Adrenal gland (tissue), 12 donors: ENCODE results near the gene MAP1LC3A. TPM values are rescaled to one million over a fixed set of nuclear protein-coding genes. Genes with fewer than 3 reads are reported as not detected.

Source experiments
- DNase-seq, 7 donors: peaks; one replicate each; pipeline ENCODE4 v3.0.0-alpha.2; 2019 to 2020
- H3K27ac ChIP-seq, 5 donors: fragments of 200-600 bp; sonication (generic) in 4 of 5; 1 replicate in 3 of 5; 2 replicates in 2 of 5; pipeline versions ENCODE4 v1.5.1 to v1.8.0; 2016 to 2020; ENCODE audit warnings: mild to moderate bottlenecking in 1 of 5
- H3K27me3 ChIP-seq: fragments of 200-600 bp; 2 replicates; pipeline ENCODE4 v1.8.0; 2021
- H3K36me3 ChIP-seq, 2 donors: fragments of 200-600 bp; replicated peaks in 1 of 2; 1 replicate in 1 of 2; 2 replicates in 1 of 2; pipeline versions ENCODE4 v1.5.1 to v1.8.0; 2018 to 2022
- H3K4me1 ChIP-seq, 2 donors: fragments of 200-600 bp; replicated peaks in 1 of 2; 1 replicate in 1 of 2; 2 replicates in 1 of 2; pipeline versions ENCODE4 v1.5.1 to v1.8.0; 2018 to 2021
- H3K4me3 ChIP-seq, 4 donors: fragments of 200-600 bp; sonication (generic) in 3 of 4; one replicate each; pipeline ENCODE4 v1.5.1; 2016 to 2018
- H3K9me3 ChIP-seq, 3 donors: fragments of 200-600 bp; sonication (generic) in 1 of 3; replicated peaks in 1 of 3; 1 replicate in 2 of 3; 2 replicates in 1 of 3; pipeline versions ENCODE4 v1.5.1 to v1.8.0; 2016 to 2021
- POLR2A ChIP-seq, 2 donors: fragments of 450-650 bp; IDR thresholded peaks; one replicate each; pipeline ENCODE4 v1.6.1; 2017; ENCODE audit warnings: antibody characterized with exemption in 2 of 2, mild to moderate bottlenecking in 2 of 2, moderate library complexity in 1 of 2
- WGBS, 4 donors: extraction: QIAGEN DNeasy Blood & Tissue Kit in 2 of 4; methylation state at CpG; one replicate each; pipeline versions ENCODE4 v1.1.5 to v1.1.7; 2013 to 2017; 5-methylcytosine and 5-hydroxymethylcytosine counted together
- intact Hi-C, 2 donors: fragments of 100-400 bp; cut with DNase I; formaldehyde crosslinking; loops; one replicate each; pipeline versions ENCODE4 v1.14.1 to v1.15.0; 2022 to 2023
- polyA plus RNA-seq, 3 donors: library from polyadenylated mRNA; stranded (reverse); fragments of 200-250 nt in 2 of 3; fragments of 350-450 nt in 1 of 3; fragmentation: Illumina TruSeq in 1 of 3; extraction: RNeasy Lipid Tissue Mini Kit (QIAGEN cat#74804) in 1 of 3; gene quantifications; one replicate each; pipeline ENCODE4 v1.2.3, GENCODE V29; 2013 to 2014
- total RNA-seq, 9 donors: library from RNA; depleted of rRNA in 4 of 9; stranded (reverse); fragments of >200 nt in 4 of 9; fragments of 120-200 nt in 1 of 9; fragmentation: NEBNext Ultra II Directional in 1 of 9; extraction: Animal tissue kit (Norgen Biotek cat#: 25700) in 1 of 9; gene quantifications; one replicate each; pipeline versions ENCODE4 v1.1.0 to v1.2.4, GENCODE V29; 2013 to 2023
- TF ChIP-seq, protein P1 (sequence below), 6 experiments: fragments of 450-650 bp in 4 of 6; fragments of 200-600 bp in 2 of 6; sonication (generic) in 1 of 6; IDR thresholded peaks; 1 replicate in 5 of 6; 2 replicates in 1 of 6; pipeline versions ENCODE4 v1.5.1 to v1.8.0; 2016 to 2021; ENCODE audit warnings: antibody characterized with exemption in 6 of 6, mild to moderate bottlenecking in 2 of 6, moderate library complexity in 1 of 6
- donor health status: healthy with polysubstance abuse.
- donor health status: Bipolar disorder and iron deficiency.
- donor health status: DM: yes; HTN: yes; CAD: no.
- donor health status: DM: no; HTN: no; CAD: no.
- donor health status: DM: no; HTN: no; CAD: no.
- donor health status: DM: yes; HTN: yes; CAD: no.

The MAP1LC3A gene
- total and polyA plus RNA-seq, 12 donors = 5.6 to 139 (median 40.9) TPM

DNA sequence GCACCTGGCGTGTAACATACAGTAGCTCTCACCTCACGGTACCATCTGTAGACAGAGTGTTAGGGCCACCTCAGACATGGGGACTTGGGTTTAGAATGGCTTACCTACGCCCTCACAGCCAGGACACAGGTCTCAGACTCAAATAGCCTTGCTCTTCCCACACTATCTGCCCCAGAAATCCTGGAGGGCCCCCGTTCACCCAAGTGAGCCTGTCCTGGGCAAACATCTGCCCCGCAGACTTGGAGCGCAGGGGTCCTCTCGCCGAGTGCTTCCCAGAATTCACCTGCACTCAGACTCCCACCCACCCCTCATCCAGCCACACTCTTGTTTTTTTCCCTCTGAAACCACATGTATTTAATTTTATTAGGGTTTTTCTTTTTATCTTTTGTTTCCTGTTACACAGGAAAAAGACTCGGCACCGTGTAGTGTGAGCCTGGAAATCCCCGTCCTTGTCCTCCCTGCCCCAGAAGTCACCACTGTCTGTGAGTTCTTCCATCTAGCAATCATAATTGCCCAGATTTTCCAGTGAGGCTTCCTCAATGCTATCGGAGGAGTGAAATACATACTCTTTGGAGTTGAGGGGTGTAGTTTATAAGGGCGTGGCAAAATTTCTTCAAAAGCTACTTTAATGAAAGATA lies 17.1 kb upstream of the MAP1LC3A start:
- Histone ChIP-seq H3K4me1 (no peaks in the 10 kb centered on the region), H3K9me3 (no peaks in the 10 kb centered on the region), H3K27ac (no peak overlapping the region), H3K4me3 (no peak overlapping the region), H3K27me3 (no peaks in the 10 kb centered on the region), H3K36me3 (peaks cover 0 to 42% of the 10 kb centered on the region in 2 donors)
- WGBS, 4 donors = 83 to 89% (median 87%) methylated on average over 13 of the region's 13 CpGs
- intact Hi-C loops = no loop called here
- no peak for TF ChIP-seq POLR2A (IDR thresholded peaks at IDR 0.05)
- TF ChIP-seq, protein P1, sequence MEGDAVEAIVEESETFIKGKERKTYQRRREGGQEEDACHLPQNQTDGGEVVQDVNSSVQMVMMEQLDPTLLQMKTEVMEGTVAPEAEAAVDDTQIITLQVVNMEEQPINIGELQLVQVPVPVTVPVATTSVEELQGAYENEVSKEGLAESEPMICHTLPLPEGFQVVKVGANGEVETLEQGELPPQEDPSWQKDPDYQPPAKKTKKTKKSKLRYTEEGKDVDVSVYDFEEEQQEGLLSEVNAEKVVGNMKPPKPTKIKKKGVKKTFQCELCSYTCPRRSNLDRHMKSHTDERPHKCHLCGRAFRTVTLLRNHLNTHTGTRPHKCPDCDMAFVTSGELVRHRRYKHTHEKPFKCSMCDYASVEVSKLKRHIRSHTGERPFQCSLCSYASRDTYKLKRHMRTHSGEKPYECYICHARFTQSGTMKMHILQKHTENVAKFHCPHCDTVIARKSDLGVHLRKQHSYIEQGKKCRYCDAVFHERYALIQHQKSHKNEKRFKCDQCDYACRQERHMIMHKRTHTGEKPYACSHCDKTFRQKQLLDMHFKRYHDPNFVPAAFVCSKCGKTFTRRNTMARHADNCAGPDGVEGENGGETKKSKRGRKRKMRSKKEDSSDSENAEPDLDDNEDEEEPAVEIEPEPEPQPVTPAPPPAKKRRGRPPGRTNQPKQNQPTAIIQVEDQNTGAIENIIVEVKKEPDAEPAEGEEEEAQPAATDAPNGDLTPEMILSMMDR (IDR thresholded peaks at IDR 0.05) = no peak
- no peak for DNase-seq

DNA sequence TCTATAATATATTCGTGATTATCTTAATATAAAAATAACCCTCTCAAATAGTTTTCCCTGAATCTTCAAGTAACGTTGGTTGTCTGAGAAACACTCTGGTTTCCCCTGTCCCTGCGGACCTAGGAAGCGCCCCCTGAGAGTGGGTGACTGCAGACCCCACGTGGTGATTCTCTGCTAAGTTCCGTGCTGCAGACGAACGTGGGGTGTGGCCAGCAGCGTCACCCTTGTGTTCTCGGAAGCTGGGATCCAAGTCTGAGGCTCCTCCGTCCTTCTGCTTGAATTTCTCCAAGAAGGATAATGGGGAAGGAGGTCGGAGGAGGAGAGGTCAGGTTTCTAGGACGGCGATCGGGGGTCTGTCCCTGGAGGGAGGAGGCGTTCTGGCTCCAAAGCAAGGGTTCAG lies 16.6 kb upstream of the MAP1LC3A start:
- no peaks in the 10 kb centered on the region for H3K9me3 ChIP-seq
- no peak overlapping the region for H3K27ac ChIP-seq
- peaks cover 0 to 36% of the 10 kb centered on the region in 2 donors for H3K36me3 ChIP-seq
- intact Hi-C loops = no loop called here
- TF ChIP-seq, protein P1 (IDR thresholded peaks at IDR 0.05) = no peak
- TF ChIP-seq POLR2A (IDR thresholded peaks at IDR 0.05) = no peak
- no peaks in the 10 kb centered on the region for H3K4me1 ChIP-seq
- 79 to 88% (median 86%) methylated on average over 15 to 16 of the region's 16 CpGs for WGBS, 4 donors
- no peak overlapping the region for H3K4me3 ChIP-seq
- no peak for DNase-seq
- no peaks in the 10 kb centered on the region for H3K27me3 ChIP-seq

DNA sequence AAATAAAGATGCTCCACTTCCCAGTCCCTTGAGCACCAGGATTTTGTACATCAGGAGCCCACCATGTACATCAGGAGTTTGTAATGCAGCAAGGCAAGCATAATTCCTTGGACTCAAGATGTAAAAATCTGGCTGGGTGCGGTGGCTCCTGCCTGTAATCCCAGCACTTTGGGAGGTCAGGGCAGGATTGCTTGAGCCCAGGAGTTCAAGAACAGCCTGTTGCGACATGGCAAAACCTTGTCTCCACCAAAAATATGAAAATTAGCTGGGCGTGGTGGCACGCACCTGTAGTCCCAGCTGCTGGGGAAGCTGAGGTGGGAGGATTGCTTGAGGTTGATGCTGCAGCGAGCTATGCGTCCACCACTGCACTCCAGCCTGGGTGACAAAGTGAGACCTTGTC lies 16.1 kb upstream of the MAP1LC3A start:
- intact Hi-C loops = no loop called here
- Histone ChIP-seq H3K27ac (no peak overlapping the region), H3K27me3 (no peaks in the 10 kb centered on the region), H3K36me3 (peaks cover 0 to 31% of the 10 kb centered on the region in 2 donors), H3K4me1 (no peaks in the 10 kb centered on the region), H3K9me3 (no peaks in the 10 kb centered on the region), H3K4me3 (no peak overlapping the region)
- WGBS, 4 donors = 96 to 98% (median 96%) methylated on average over 6 of the region's 6 CpGs
- no peak for TF ChIP-seq POLR2A (IDR thresholded peaks at IDR 0.05)
- TF ChIP-seq, protein P1 (IDR thresholded peaks at IDR 0.05) = no peak
- DNase-seq = no peak

DNA sequence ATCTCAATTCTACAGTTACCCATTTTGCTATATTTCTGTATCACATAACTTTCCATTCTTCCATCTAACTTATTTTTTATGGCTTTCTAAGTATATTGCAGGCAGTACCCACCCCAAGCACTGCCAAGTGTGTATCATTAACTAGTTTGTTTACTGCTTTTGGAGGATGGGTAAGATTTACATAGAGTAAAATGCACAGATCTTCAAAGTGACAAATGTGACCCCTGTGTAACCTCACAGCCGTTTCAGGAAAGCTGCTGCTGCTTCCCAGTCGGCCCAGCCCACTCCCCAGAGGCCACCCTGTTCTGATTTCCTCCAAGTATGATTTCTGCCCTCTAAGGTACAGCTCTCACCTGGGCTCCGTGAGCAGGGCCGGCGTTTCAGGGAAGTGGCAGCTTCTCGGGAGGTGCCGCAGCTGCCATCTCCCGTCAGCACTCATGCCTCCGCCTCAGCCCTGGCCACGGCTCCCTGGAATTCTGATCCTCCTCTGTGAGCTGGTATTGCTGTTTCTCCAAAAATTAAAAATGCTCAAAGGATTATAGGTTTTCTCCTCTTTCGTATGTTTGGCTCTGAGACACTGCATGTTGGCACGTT lies 15.0 kb upstream of the MAP1LC3A start:
- Histone ChIP-seq H3K9me3 (no peaks in the 10 kb centered on the region), H3K27me3 (no peaks in the 10 kb centered on the region), H3K27ac (no peak overlapping the region), H3K4me3 (no peak overlapping the region), H3K4me1 (no peaks in the 10 kb centered on the region), H3K36me3 (peaks cover 0 to 22% of the 10 kb centered on the region in 2 donors)
- no peak for DNase-seq
- 78 to 87% (median 82%) methylated on average over 12 of the region's 12 CpGs for WGBS, 4 donors
- TF ChIP-seq POLR2A (IDR thresholded peaks at IDR 0.05) = no peak
- TF ChIP-seq, protein P1 (IDR thresholded peaks at IDR 0.05) = no peak
- intact Hi-C loops = no loop called here
